GM23338 (cell line): ENCODE measurements around the gene NUCB2.

Experiments
- CREB1 ChIP-seq: fragments of 250-450 bp; sonication (Bioruptor Pico); IDR thresholded peaks from 2 replicates; pipeline ENCODE4 v1.5.0; 2020; ENCODE audit warnings: low read depth, mild to moderate bottlenecking, moderate library complexity
- CTCF ChIP-seq, 2 experiments: fragments of 200-600 bp in 1 of 2; sonication (generic) in 1 of 2; conservative IDR thresholded peaks; 2 replicates each; pipeline versions ENCODE4 v1.5.1 to v1.6.1; 2016 to 2017; ENCODE audit warnings: antibody characterized with exemption in 2 of 2, low read depth in 2 of 2, mild to moderate bottlenecking in 2 of 2, moderate library complexity in 1 of 2
- ETS1 ChIP-seq: IDR thresholded peaks from 2 replicates; pipeline ENCODE4 v1.6.1; 2016; ENCODE audit warnings: antibody characterized with exemption
- EZH2 ChIP-seq: fragments of 200-600 bp; sonication (generic); IDR thresholded peaks from one replicate; pipeline ENCODE4 v1.8.0; 2017; ENCODE audit warnings: antibody characterized with exemption, mild to moderate bottlenecking, low read depth; ENCODE audit not compliant: unreplicated experiment
- EZH2phosphoT487 ChIP-seq: fragments of 200-600 bp; sonication (generic); IDR thresholded peaks from one replicate; pipeline ENCODE4 v1.8.1; 2018; ENCODE audit warnings: antibody characterized with exemption; ENCODE audit not compliant: unreplicated experiment
- JUNB ChIP-seq: IDR thresholded peaks from one replicate; pipeline ENCODE4 v1.6.1; 2016; ENCODE audit warnings: antibody characterized with exemption; ENCODE audit not compliant: unreplicated experiment
- POLR2AphosphoS5 ChIP-seq: IDR thresholded peaks from 2 replicates; pipeline ENCODE4 v1.6.1; 2016; ENCODE audit warnings: antibody characterized with exemption, low read depth
- REST ChIP-seq: IDR thresholded peaks from one replicate; pipeline ENCODE4 v1.6.1; 2018; ENCODE audit warnings: antibody characterized with exemption; ENCODE audit not compliant: unreplicated experiment
- ZNF331 ChIP-seq: fragments of 250-450 bp; sonication (Bioruptor Pico); IDR thresholded peaks from 2 replicates; pipeline ENCODE4 v1.5.0; 2020; ENCODE audit warnings: low read depth, mild to moderate bottlenecking, moderate library complexity
- TF ChIP-seq, protein P1 (sequence below): fragments of 250-450 bp; sonication (Bioruptor Pico); IDR thresholded peaks from 2 replicates; pipeline ENCODE4 v1.5.0; 2020; ENCODE audit warnings: mild to moderate bottlenecking, moderate library complexity

DNA sequence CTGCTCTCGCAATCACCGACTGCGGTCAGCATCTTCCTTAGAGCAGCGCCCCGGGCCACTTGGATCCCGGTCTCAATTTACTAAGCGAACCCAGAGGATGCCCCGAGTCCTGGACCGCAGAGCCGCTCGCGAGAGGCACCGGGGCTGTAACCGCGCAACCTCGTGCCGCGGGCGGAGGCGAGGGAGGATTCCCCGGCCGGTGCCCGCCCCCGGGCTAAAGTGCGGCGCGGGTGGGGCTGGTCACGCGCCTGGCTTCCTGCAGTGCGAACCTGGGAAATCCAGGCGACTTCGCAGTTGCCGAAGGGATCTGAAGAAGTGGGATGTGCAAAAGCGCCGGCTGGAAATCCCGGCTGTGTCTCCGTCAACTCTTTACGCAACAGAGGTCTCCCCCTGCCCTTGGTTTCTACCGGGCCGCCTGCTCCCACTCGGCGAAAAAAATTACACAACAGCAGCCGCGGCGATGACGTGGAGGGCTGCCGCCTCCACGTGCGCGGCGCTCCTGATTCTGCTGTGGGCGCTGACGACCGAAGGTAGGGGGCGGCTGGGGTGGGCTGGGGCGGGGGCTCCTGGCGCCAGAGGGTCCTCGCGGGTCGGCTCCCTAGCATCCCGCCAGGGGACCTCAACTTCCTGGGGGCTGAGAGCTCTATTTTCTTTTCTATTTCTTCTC lies 75.1 kb downstream of the NUCB2 start, which contains the start of gene NCR3LG1:
- TF ChIP-seq ZNF331 (CRISPR knock-in tag) (no peak), POLR2AphosphoS5 (no peak), CTCF (conservative IDR thresholded peaks at IDR 0.05; ENCODE audit: low read depth in 2 of 2) (no peak), CREB1 (CRISPR knock-in tag) (0 out of 2 replicates have a peak, but pooled peaks have one; percentile 39), EZH2 (peak; percentile 41), EZH2phosphoT487 (peak; percentile 71), REST (no peak), JUNB (no peak), ETS1 (no peak)
- TF ChIP-seq, protein P1, sequence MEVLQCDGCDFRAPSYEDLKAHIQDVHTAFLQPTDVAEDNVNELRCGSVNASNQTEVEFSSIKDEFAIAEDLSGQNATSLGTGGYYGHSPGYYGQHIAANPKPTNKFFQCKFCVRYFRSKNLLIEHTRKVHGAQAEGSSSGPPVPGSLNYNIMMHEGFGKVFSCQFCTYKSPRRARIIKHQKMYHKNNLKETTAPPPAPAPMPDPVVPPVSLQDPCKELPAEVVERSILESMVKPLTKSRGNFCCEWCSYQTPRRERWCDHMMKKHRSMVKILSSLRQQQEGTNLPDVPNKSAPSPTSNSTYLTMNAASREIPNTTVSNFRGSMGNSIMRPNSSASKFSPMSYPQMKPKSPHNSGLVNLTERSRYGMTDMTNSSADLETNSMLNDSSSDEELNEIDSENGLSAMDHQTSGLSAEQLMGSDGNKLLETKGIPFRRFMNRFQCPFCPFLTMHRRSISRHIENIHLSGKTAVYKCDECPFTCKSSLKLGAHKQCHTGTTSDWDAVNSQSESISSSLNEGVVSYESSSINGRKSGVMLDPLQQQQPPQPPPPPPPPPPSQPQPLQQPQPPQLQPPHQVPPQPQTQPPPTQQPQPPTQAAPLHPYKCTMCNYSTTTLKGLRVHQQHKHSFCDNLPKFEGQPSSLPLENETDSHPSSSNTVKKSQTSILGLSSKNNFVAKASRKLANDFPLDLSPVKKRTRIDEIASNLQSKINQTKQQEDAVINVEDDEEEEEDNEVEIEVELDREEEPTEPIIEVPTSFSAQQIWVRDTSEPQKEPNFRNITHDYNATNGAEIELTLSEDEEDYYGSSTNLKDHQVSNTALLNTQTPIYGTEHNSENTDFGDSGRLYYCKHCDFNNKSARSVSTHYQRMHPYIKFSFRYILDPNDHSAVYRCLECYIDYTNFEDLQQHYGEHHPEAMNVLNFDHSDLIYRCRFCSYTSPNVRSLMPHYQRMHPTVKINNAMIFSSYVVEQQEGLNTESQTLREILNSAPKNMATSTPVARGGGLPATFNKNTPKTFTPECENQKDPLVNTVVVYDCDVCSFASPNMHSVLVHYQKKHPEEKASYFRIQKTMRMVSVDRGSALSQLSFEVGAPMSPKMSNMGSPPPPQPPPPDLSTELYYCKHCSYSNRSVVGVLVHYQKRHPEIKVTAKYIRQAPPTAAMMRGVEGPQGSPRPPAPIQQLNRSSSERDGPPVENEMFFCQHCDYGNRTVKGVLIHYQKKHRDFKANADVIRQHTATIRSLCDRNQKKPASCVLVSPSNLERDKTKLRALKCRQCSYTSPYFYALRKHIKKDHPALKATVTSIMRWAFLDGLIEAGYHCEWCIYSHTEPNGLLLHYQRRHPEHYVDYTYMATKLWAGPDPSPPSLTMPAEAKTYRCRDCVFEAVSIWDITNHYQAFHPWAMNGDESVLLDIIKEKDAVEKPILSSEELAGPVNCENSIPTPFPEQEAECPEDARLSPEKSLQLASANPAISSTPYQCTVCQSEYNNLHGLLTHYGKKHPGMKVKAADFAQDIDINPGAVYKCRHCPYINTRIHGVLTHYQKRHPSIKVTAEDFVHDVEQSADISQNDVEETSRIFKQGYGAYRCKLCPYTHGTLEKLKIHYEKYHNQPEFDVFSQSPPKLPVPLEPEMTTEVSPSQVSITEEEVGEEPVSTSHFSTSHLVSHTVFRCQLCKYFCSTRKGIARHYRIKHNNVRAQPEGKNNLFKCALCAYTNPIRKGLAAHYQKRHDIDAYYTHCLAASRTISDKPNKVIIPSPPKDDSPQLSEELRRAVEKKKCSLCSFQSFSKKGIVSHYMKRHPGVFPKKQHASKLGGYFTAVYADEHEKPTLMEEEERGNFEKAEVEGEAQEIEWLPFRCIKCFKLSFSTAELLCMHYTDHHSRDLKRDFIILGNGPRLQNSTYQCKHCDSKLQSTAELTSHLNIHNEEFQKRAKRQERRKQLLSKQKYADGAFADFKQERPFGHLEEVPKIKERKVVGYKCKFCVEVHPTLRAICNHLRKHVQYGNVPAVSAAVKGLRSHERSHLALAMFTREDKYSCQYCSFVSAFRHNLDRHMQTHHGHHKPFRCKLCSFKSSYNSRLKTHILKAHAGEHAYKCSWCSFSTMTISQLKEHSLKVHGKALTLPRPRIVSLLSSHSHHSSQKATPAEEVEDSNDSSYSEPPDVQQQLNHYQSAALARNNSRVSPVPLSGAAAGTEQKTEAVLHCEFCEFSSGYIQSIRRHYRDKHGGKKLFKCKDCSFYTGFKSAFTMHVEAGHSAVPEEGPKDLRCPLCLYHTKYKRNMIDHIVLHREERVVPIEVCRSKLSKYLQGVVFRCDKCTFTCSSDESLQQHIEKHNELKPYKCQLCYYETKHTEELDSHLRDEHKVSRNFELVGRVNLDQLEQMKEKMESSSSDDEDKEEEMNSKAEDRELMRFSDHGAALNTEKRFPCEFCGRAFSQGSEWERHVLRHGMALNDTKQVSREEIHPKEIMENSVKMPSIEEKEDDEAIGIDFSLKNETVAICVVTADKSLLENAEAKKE (CRISPR knock-in tag): no peak
